ENCODE results near the gene PIGC.
A peak's percentile ranks its signal among the peaks of the same experiment; 100 is the strongest.

The PIGC gene

DNA sequence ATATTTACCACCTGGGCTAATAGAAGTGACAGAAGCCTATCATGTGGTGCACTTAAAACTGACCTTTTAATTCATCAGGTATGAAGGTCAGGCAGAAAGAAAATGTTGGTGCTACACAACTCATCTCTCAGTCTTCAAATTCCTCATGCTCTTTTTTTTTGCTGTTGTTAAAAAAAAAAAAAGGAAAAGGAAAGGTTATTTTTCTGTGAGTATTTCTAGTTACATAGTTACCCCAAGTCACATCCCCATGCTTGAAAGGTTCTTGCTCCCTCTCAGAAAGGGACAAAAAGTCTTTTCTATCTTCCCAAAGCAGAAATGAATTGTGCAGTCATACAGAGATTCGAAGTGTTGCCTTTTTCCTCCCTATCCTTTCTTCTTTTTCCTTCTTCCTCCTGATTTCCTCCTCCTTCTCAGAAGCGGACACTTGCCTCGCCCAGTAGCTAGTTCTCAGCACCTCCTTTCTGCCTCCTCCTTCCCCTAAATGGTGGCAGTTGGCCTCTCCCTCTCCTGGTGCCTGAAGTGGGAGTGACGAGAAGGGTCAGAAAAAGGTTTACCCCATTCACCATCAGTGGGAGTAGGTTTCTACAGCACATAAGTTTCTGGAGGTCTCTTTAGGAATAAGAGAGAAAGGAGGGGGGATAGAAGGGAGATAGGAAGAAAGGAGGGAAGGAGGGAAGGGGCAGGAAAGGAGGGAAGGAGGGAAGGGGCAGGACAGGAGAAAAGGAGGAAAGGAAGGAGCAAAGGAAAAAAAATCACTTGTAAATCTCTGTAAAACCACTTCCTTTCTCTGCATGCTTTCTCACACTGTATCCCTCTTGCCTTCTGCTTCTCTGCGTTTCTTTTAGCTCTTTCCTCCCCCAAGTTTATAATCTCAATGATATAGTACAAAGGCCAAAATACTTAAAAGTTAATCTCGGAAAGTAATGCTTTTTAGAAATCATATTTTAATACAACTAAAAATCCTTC, 43.8 kb downstream of the PIGC start:
- Histone ChIP-seq H3K18ac (ENCODE audit: low read length) (no peak overlapping the region), H3K4me3 (ENCODE audit: low read length) (no peak overlapping the region), H3K79me1 (ENCODE audit: low read length) (no peaks in the 10 kb centered on the region), H2BK120ac (ENCODE audit: low read depth, low read length) (no peak overlapping the region), H3K4me2 (ENCODE audit: low read length) (no peak overlapping the region), H3K23ac (ENCODE audit: low read length) (no peak overlapping the region), H3K9ac (ENCODE audit: low read length) (peak overlapping the region; percentile 22), H3K79me2 (ENCODE audit: control insufficient read depth, insufficient read depth, low read length) (no peaks in the 10 kb centered on the region), H4K8ac (ENCODE audit: low read depth, low read length) (no peak overlapping the region), H4K5ac (ENCODE audit: low read length) (no peak overlapping the region), H2BK15ac (replicated peaks; ENCODE audit: low read depth) (no peak overlapping the region), H2AK5ac (ENCODE audit: low read length) (no peak overlapping the region), H3K36me3 (ENCODE audit: control insufficient read depth, insufficient read depth, low read length) (no peaks in the 10 kb centered on the region), H3K56ac (ENCODE audit: low read length) (peak overlapping the region; percentile 52), H3K27me3 (ENCODE audit: insufficient read depth, low read length, poor library complexity) (no peaks in the 10 kb centered on the region), H3K4ac (ENCODE audit: low read depth, low read length) (no peak overlapping the region), H3K4me1 (ENCODE audit: control insufficient read depth, low read depth, low read length) (no peaks in the 10 kb centered on the region), H3K27ac (ENCODE audit: low read depth, low read length) (no peak overlapping the region), H2BK5ac (ENCODE audit: low read length) (no peak overlapping the region)
- WGBS (ENCODE audit: extremely low coverage, insufficient coverage, low lambda C conversion rate) = no CpG with 5 or more reads among the region's 6 CpGs
- DNase-seq = peak; percentile 29

DNA sequence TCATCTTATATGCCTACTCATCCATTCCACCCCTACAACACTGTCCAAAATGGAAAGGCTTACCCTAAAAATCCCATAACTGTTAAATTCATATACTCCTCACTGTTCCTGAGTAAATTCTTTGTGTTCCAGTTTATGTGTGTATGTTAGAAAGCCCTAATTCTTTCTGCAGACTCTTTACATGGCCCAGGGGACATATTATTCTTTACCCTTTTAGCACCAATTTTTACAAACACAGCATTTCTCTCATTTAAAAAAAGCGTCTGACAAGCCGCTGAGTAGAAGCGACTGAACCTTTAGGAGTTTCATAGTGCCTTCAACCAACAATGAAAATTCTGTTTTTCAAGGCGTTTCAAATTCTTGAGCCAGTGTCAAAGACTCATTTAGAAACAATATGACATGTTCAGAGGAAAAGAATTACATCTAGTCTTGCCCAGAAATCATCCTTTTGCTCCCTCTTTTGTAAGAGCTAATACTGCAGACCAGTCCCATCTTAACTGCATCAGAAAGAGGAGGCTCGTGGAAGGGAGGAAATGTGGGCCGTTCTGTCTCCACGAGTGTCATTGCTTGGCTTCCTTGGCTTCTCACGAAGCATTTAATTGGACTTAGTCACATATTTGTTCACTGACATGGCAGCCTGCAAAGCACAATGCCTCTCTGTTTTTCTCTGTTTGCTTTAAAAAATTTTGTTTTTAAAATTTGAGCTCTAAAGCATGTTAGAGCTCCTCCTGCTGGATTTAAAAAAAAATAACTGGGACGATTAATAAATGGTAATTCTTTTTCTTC, 44.7 kb downstream of the PIGC start:
- Histone ChIP-seq H2BK120ac (ENCODE audit: low read depth, low read length) (no peak overlapping the region), H3K79me1 (ENCODE audit: low read length) (no peaks in the 10 kb centered on the region), H2BK15ac (replicated peaks; ENCODE audit: low read depth) (no peak overlapping the region), H3K23ac (ENCODE audit: low read length) (no peak overlapping the region), H4K8ac (ENCODE audit: low read depth, low read length) (no peak overlapping the region), H2AK5ac (ENCODE audit: low read length) (no peak overlapping the region), H3K27me3 (ENCODE audit: insufficient read depth, low read length, poor library complexity) (no peaks in the 10 kb centered on the region), H4K5ac (ENCODE audit: low read length) (peak overlapping the region; percentile 79), H3K36me3 (ENCODE audit: control insufficient read depth, insufficient read depth, low read length) (no peaks in the 10 kb centered on the region), H3K4ac (ENCODE audit: low read depth, low read length) (no peak overlapping the region), H3K4me2 (ENCODE audit: low read length) (no peak overlapping the region), H3K4me1 (ENCODE audit: control insufficient read depth, low read depth, low read length) (peaks cover 2% of the 10 kb centered on the region), H3K4me3 (ENCODE audit: low read length) (no peak overlapping the region), H3K79me2 (ENCODE audit: control insufficient read depth, insufficient read depth, low read length) (no peaks in the 10 kb centered on the region), H3K9ac (ENCODE audit: low read length) (peak overlapping the region; percentile 54), H3K56ac (ENCODE audit: low read length) (peak overlapping the region; percentile 69), H2BK5ac (ENCODE audit: low read length) (no peak overlapping the region), H3K18ac (ENCODE audit: low read length) (no peak overlapping the region), H3K27ac (ENCODE audit: low read depth, low read length) (no peak overlapping the region)
- peak; percentile 56 for DNase-seq
- no CpG with 5 or more reads among the region's 9 CpGs for whole genome bisulfite sequencing (ENCODE audit: extremely low coverage, insufficient coverage, low lambda C conversion rate)

GRCh38 chr1:172398193-172398592, 45.7 kb downstream of the PIGC start:
- Histone ChIP-seq H3K4me2 (ENCODE audit: low read length) (no peak overlapping the region), H4K8ac (ENCODE audit: low read depth, low read length) (no peak overlapping the region), H3K36me3 (ENCODE audit: control insufficient read depth, insufficient read depth, low read length) (no peaks in the 10 kb centered on the region), H2BK5ac (ENCODE audit: low read length) (no peak overlapping the region), H3K27ac (ENCODE audit: low read depth, low read length) (no peak overlapping the region), H3K27me3 (ENCODE audit: insufficient read depth, low read length, poor library complexity) (no peaks in the 10 kb centered on the region), H3K79me2 (ENCODE audit: control insufficient read depth, insufficient read depth, low read length) (no peaks in the 10 kb centered on the region), H3K4me3 (ENCODE audit: low read length) (no peak overlapping the region), H3K23ac (ENCODE audit: low read length) (no peak overlapping the region), H3K18ac (ENCODE audit: low read length) (no peak overlapping the region), H3K9ac (ENCODE audit: low read length) (no peak overlapping the region), H2BK15ac (replicated peaks; ENCODE audit: low read depth) (no peak overlapping the region), H4K5ac (ENCODE audit: low read length) (no peak overlapping the region), H2AK5ac (ENCODE audit: low read length) (no peak overlapping the region), H3K79me1 (ENCODE audit: low read length) (no peaks in the 10 kb centered on the region), H3K4ac (ENCODE audit: low read depth, low read length) (no peak overlapping the region), H3K4me1 (ENCODE audit: control insufficient read depth, low read depth, low read length) (peaks cover 2% of the 10 kb centered on the region), H2BK120ac (ENCODE audit: low read depth, low read length) (no peak overlapping the region), H3K56ac (ENCODE audit: low read length) (no peak overlapping the region)
- no peak for DNase-seq
- WGBS (ENCODE audit: extremely low coverage, insufficient coverage, low lambda C conversion rate) = no CpG with 5 or more reads among the region's 2 CpGs

DNA sequence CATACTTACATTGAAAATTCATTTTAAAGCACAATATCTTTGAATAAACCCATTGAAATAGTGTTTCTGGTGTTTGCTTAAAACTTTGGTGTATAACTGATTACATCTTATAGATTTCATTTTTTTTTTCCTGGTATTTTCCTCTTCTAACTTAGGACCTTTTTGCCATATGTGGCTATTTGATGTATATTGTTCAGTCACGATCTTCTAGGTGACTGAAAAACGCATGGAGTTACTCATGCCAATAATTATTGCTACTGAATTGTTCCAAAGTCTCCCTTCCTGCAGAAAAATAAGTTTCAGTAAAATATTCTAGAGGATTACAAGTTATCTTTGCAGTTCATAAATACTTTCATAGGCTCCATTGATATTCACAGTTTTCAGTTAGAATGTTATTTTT, 46.2 kb downstream of the PIGC start:
- Histone ChIP-seq H3K36me3 (ENCODE audit: control insufficient read depth, insufficient read depth, low read length) (no peaks in the 10 kb centered on the region), H3K56ac (ENCODE audit: low read length) (no peak overlapping the region), H3K79me2 (ENCODE audit: control insufficient read depth, insufficient read depth, low read length) (no peaks in the 10 kb centered on the region), H3K9ac (ENCODE audit: low read length) (no peak overlapping the region), H3K27ac (ENCODE audit: low read depth, low read length) (no peak overlapping the region), H3K4ac (ENCODE audit: low read depth, low read length) (no peak overlapping the region), H3K4me1 (ENCODE audit: control insufficient read depth, low read depth, low read length) (peaks cover 2% of the 10 kb centered on the region), H4K5ac (ENCODE audit: low read length) (no peak overlapping the region), H2BK120ac (ENCODE audit: low read depth, low read length) (no peak overlapping the region), H3K23ac (ENCODE audit: low read length) (no peak overlapping the region), H2BK5ac (ENCODE audit: low read length) (no peak overlapping the region), H4K8ac (ENCODE audit: low read depth, low read length) (no peak overlapping the region), H3K18ac (ENCODE audit: low read length) (no peak overlapping the region), H2AK5ac (ENCODE audit: low read length) (no peak overlapping the region), H3K27me3 (ENCODE audit: insufficient read depth, low read length, poor library complexity) (no peaks in the 10 kb centered on the region), H3K4me2 (ENCODE audit: low read length) (no peak overlapping the region), H3K79me1 (ENCODE audit: low read length) (no peaks in the 10 kb centered on the region), H2BK15ac (replicated peaks; ENCODE audit: low read depth) (no peak overlapping the region), H3K4me3 (ENCODE audit: low read length) (no peak overlapping the region)
- DNase-seq = no peak
- no CpG with 5 or more reads among the region's 2 CpGs for WGBS (ENCODE audit: extremely low coverage, insufficient coverage, low lambda C conversion rate)

DNA sequence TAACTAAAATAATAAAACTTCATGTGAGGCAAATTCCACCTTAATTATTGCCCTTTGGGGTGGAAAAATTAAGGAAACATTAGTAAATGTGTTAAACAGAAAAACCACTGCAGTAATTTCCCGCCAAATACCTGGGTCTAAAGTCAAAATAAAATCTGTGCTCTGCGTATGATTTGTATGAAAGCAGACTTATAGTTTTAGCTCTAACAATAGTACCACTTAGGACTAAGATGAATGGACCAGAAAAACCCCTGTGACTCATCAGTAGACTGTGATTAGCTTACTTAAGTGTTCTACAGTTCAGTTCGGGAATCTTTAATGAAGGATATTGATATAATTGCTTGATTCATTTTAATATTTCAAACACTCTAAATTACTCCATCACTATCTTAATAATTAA, 46.6 kb downstream of the PIGC start:
- Histone ChIP-seq H3K36me3 (ENCODE audit: control insufficient read depth, insufficient read depth, low read length) (no peaks in the 10 kb centered on the region), H3K23ac (ENCODE audit: low read length) (no peak overlapping the region), H4K8ac (ENCODE audit: low read depth, low read length) (no peak overlapping the region), H3K18ac (ENCODE audit: low read length) (no peak overlapping the region), H3K4me1 (ENCODE audit: control insufficient read depth, low read depth, low read length) (peaks cover 2% of the 10 kb centered on the region), H4K5ac (ENCODE audit: low read length) (no peak overlapping the region), H2BK120ac (ENCODE audit: low read depth, low read length) (no peak overlapping the region), H3K27me3 (ENCODE audit: insufficient read depth, low read length, poor library complexity) (no peaks in the 10 kb centered on the region), H3K56ac (ENCODE audit: low read length) (no peak overlapping the region), H3K4me2 (ENCODE audit: low read length) (no peak overlapping the region), H3K4ac (ENCODE audit: low read depth, low read length) (no peak overlapping the region), H3K9ac (ENCODE audit: low read length) (no peak overlapping the region), H3K4me3 (ENCODE audit: low read length) (no peak overlapping the region), H3K79me1 (ENCODE audit: low read length) (no peaks in the 10 kb centered on the region), H2AK5ac (ENCODE audit: low read length) (no peak overlapping the region), H2BK5ac (ENCODE audit: low read length) (no peak overlapping the region), H2BK15ac (replicated peaks; ENCODE audit: low read depth) (no peak overlapping the region), H3K79me2 (ENCODE audit: control insufficient read depth, insufficient read depth, low read length) (no peaks in the 10 kb centered on the region), H3K27ac (ENCODE audit: low read depth, low read length) (no peak overlapping the region)
- no CpG with 5 or more reads among the region's 3 CpGs for WGBS (ENCODE audit: extremely low coverage, insufficient coverage, low lambda C conversion rate)
- DNase-seq = no peak

Data from mesendoderm (in vitro differentiated cells).